ENCODE results near the gene RNF130.

RNF130 gene

GRCh38 chr5:180071531-180072255 is at the start of gene RNF130:
RNF130 (minus strand) TSS chr5:180071759; CDS start chr5:180071702, 57 bp downstream.
- peak; percentile 72 to 82 for DNase-seq

- DNase-seq = no peak
Observed at GRCh38 chr5:180120237-180121101, 48.9 kb upstream of the RNF130 start.

- no peak for DNase-seq
Observed at GRCh38 chr5:180119903-180120236, 48.3 kb upstream of the RNF130 start.

GRCh38 chr5:180119031-180119902 is 47.7 kb upstream of the RNF130 start:
- DNase-seq = no peak

- no peak for DNase-seq
Observed at GRCh38 chr5:180118391-180118791, 46.8 kb upstream of the RNF130 start.

GRCh38 chr5:180117000-180117725 is 45.6 kb upstream of the RNF130 start:
- DNase-seq = no peak

GRCh38 chr5:180116077-180116999 is 44.8 kb upstream of the RNF130 start:
- DNase-seq = no peak

GRCh38 chr5:180115326-180116076 is 43.9 kb upstream of the RNF130 start:
- no peak for DNase-seq

GRCh38 chr5:180114304-180115003 is 42.9 kb upstream of the RNF130 start:
- DNase-seq = no peak

GRCh38 chr5:180113660-180114303 is 42.2 kb upstream of the RNF130 start:
- DNase-seq = no peak

- DNase-seq = no peak
Observed at GRCh38 chr5:180112181-180112861, 40.8 kb upstream of the RNF130 start.

- DNase-seq = no peak
Observed at GRCh38 chr5:180111273-180112002, 39.9 kb upstream of the RNF130 start.

GRCh38 chr5:180109920-180110319 is 38.4 kb upstream of the RNF130 start:
- DNase-seq = no peak

- DNase-seq = no peak
Observed at GRCh38 chr5:180107005-180107404, 35.4 kb upstream of the RNF130 start.

GRCh38 chr5:180105827-180106312 is 34.3 kb upstream of the RNF130 start:
- no peak for DNase-seq

GRCh38 chr5:180104168-180104530 is 32.6 kb upstream of the RNF130 start:
- no peak for DNase-seq

GRCh38 chr5:180103487-180104167 is 32.1 kb upstream of the RNF130 start:
- no peak for DNase-seq
